Astrocyte of the spinal cord (primary cell): Measurements from ENCODE around the gene SYNDIG1L.
A peak's percentile ranks its signal among the peaks of the same experiment; 100 is the strongest.

Experiments used
- DNase-seq: peaks from one replicate; pipeline ENCODE4 v3.0.0; 2011; ENCODE audit warnings: low read depth, low spot score
- H3K4me3 ChIP-seq: 2 replicates; pipeline ENCODE4 v1.5.1; 2011; ENCODE audit warnings: low read depth, mild to moderate bottlenecking, low read length, moderate library complexity
- in situ Hi-C: cut with HindIII; loops from 2 replicates; pipeline ENCODE4 v1.10.0; 2017; ENCODE audit warnings: low sequenced_read_pairs
- TF ChIP-seq, protein P1 (sequence below): IDR thresholded peaks from 2 replicates; pipeline ENCODE4 v1.5.1; 2012; ENCODE audit warnings: low read depth, mild to moderate bottlenecking, low read length, inconsistent platforms

The SYNDIG1L gene

DNA sequence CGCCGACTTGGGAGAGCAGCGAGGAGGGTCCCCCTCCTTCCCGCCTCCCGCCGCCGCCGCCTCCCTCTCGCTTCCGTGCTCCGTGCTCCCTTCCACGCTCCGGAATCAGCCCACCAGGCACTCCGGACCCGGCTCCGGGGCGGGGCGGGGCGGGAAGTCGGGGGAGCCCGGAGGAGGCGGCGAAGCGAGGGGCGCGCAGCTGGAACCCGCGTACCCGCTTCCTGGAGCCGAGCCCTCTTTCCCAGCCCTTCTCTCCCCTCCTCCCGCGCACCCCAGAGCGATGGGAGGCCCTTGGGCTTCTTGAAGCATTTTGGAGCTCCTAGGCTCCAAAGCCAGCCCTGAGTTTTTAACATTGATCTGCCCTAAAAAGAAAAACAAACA lies at the start of gene SYNDIG1L:
Gene SYNDIG1L (minus strand): TSS at position 9 of the 381 bp plus-strand sequence. CDS start 16,466 bp downstream, outside the sequence.
- H3K4me3 ChIP-seq, result no peak within 1 kb of the TSS
- TF ChIP-seq, protein P1, sequence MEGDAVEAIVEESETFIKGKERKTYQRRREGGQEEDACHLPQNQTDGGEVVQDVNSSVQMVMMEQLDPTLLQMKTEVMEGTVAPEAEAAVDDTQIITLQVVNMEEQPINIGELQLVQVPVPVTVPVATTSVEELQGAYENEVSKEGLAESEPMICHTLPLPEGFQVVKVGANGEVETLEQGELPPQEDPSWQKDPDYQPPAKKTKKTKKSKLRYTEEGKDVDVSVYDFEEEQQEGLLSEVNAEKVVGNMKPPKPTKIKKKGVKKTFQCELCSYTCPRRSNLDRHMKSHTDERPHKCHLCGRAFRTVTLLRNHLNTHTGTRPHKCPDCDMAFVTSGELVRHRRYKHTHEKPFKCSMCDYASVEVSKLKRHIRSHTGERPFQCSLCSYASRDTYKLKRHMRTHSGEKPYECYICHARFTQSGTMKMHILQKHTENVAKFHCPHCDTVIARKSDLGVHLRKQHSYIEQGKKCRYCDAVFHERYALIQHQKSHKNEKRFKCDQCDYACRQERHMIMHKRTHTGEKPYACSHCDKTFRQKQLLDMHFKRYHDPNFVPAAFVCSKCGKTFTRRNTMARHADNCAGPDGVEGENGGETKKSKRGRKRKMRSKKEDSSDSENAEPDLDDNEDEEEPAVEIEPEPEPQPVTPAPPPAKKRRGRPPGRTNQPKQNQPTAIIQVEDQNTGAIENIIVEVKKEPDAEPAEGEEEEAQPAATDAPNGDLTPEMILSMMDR, result no peak
- no peak for DNase-seq
- in situ Hi-C loops, result no loop called here

GRCh38 chr14:74475678-74476077 lies 49.7 kb upstream of the SYNDIG1L start:
- peak; percentile 29 for DNase-seq
- H3K4me3 ChIP-seq, result no peak overlapping the region
- TF ChIP-seq, protein P1, result no peak
- in situ Hi-C loops, result no loop called here

DNA sequence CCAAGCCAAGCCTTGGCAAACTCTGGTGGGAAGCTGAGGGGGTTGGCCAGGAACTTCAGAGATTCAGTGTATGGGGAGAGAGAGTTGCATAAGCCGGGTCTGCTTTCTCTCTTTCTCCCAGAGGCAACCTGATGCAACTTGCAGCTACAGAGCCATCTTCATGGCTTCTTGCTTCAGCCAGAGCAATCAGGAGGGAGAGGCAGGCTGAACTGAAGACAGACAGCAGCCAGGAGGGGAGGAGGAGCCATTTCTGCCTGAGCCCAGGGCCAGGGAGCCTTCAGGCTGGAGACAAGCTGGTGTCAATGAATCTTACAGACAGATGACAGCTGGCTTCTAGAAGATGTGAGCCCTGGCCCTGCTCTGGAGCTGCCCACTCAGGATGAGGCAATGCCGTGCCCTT lies 48.4 kb upstream of the SYNDIG1L start:
- no peak for DNase-seq
- H3K4me3 ChIP-seq, result no peak overlapping the region
- in situ Hi-C loops, result no loop called here
- TF ChIP-seq, protein P1, result no peak

GRCh38 chr14:74472601-74473000 lies 46.6 kb upstream of the SYNDIG1L start:
- no peak for DNase-seq
- H3K4me3 ChIP-seq, result no peak overlapping the region
- TF ChIP-seq, protein P1, result no peak
- in situ Hi-C loops, result no loop called here

DNA sequence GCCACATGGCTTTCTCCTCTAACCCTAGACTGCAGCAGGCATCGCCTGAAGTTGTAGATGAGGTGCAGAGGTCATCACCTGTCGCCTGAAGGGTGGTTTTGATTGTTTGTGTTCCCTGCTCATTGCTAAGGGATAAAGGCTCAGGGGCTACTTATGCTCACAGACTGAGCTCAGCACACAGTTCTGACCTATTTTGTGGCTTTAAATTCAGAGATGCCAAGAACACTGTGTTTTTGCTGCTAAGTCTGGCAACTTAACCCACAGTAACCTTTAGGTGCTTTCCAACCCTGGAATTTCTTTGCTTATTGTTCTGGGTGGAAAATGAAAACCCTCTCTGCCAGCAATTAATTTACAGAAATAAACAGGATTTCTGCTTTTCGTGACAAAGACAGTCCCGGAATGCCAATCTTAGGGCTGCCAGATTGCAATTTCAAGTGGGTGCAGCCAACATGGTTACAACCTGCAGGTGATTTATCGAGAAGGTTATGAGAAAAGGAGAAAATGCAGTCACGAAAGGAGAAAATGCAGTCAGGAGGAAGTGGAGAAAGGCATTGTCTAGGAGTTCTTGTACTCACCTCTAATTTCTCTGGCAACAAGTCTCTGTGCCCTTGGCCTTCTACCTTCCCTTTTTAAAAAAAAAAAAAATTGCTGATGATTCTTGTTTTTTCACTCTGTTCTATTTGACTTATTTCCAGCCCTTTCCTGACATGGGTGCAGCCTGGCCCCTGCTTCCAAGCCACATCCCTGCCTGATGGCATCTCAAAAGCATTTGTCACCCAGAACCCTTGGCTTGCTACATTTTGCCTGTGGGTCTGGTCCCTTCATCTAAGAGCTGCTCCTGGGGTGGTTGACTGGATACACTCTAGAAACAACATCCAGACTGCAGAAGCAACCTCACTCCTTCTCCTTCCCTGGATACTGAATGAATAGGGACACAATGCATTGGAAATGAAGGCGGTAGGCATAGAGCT lies 43.8 kb upstream of the SYNDIG1L start:
- TF ChIP-seq, protein P1, result no peak
- no peak overlapping the region for H3K4me3 ChIP-seq
- in situ Hi-C loops, result no loop called here
- no peak for DNase-seq

DNA sequence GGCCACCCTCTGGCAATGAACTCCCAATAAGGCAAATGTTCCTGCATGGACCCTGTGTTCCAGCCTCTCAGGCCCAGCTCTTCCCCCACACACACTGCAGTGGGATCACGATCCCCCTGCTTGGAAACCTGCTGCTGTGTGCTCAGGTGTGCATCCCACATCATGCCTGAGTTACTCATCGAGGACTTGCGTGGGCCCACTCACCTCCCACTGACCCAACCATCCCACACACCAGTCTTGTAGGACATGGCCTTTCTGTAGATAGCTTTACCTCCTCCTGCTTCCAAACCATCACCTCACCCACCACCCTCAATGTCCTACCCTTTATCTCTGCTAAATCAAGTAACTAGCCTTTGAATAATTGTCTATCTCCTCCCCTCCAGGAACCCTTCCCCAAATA lies 42.5 kb upstream of the SYNDIG1L start:
- no peak for DNase-seq
- H3K4me3 ChIP-seq, result no peak overlapping the region
- TF ChIP-seq, protein P1, result no peak
- in situ Hi-C loops, result no loop called here
